ENCODE results near the gene SLC24A2.

GRCh38 chr9:19769213-19769612, 19.6 kb downstream of the SLC24A2 start:
- TF ChIP-seq, protein P1, sequence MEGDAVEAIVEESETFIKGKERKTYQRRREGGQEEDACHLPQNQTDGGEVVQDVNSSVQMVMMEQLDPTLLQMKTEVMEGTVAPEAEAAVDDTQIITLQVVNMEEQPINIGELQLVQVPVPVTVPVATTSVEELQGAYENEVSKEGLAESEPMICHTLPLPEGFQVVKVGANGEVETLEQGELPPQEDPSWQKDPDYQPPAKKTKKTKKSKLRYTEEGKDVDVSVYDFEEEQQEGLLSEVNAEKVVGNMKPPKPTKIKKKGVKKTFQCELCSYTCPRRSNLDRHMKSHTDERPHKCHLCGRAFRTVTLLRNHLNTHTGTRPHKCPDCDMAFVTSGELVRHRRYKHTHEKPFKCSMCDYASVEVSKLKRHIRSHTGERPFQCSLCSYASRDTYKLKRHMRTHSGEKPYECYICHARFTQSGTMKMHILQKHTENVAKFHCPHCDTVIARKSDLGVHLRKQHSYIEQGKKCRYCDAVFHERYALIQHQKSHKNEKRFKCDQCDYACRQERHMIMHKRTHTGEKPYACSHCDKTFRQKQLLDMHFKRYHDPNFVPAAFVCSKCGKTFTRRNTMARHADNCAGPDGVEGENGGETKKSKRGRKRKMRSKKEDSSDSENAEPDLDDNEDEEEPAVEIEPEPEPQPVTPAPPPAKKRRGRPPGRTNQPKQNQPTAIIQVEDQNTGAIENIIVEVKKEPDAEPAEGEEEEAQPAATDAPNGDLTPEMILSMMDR (IDR thresholded peaks at IDR 0.05): no peak
- TF ChIP-seq POLR2A (IDR thresholded peaks at IDR 0.05): no peak

Data from esophagus squamous epithelium (tissue), 4 donors.